Left lung (tissue), 10 donors: ENCODE data around the gene EPC2. TPM values are rescaled to one million over a fixed set of nuclear protein-coding genes. Genes with fewer than 3 reads are reported as not detected.
A peak's percentile ranks its signal among the peaks of the same experiment; 100 is the strongest.

Source experiments
- ATAC-seq: fragments of 200-7000 bp; cut with Tn5 transposase; one replicate; pipeline ENCODE4 v1.9.1; 2020; ENCODE audit warnings: moderate library complexity
- DNase-seq, 4 donors: peaks; one replicate each; pipeline ENCODE4 v3.0.0-alpha.2; 2013 to 2020
- H3K27ac ChIP-seq, 2 donors: fragments of 200-600 bp; sonication (generic) in 1 of 2; one replicate each; pipeline versions ENCODE4 v1.5.0 to v1.8.0; 2020 to 2021
- H3K27me3 ChIP-seq, 2 donors: fragments of 200-600 bp; sonication (generic) in 1 of 2; one replicate each; pipeline versions ENCODE4 v1.5.0 to v1.8.0; 2020 to 2021
- H3K36me3 ChIP-seq, 2 donors: fragments of 200-600 bp; sonication (generic) in 1 of 2; one replicate each; pipeline versions ENCODE4 v1.5.0 to v1.8.0; 2020 to 2021
- H3K4me1 ChIP-seq, 2 donors: fragments of 200-600 bp; one replicate each; pipeline ENCODE4 v1.8.0; 2021
- H3K4me3 ChIP-seq, 2 donors: fragments of 200-600 bp; sonication (generic) in 1 of 2; one replicate each; pipeline versions ENCODE4 v1.5.0 to v1.8.0; 2020 to 2021; ENCODE audit warnings: mild to moderate bottlenecking in 1 of 2
- H3K9me3 ChIP-seq, 2 donors: fragments of 200-600 bp; sonication (generic) in 1 of 2; one replicate each; pipeline versions ENCODE4 v1.5.0 to v1.8.0; 2020 to 2021
- CTCF ChIP-seq, 2 donors: fragments of 200-600 bp; sonication (generic) in 1 of 2; IDR thresholded peaks; one replicate each; pipeline versions ENCODE4 v1.5.0 to v1.8.0; 2021; ENCODE audit warnings: antibody characterized with exemption in 2 of 2
- intact Hi-C, 2 donors: fragments of 100-400 bp; cut with DNase I; formaldehyde crosslinking; loops; one replicate each; pipeline versions ENCODE4 v1.11.2 to v1.14.2; 2022
- polyA plus RNA-seq, 6 donors: library from polyadenylated mRNA; unstranded; fragments of 120-200 nt; gene quantifications; one replicate each; pipeline ENCODE4 v1.2.1, GENCODE V29; 2013; ENCODE audit not compliant: insufficient read length in 6 of 6
- total RNA-seq, 2 donors: library from RNA; stranded (reverse); fragmentation: NEBNext Ultra II Directional; extraction: Animal tissue kit (Norgen Biotek cat#: 25700); gene quantifications; one replicate each; pipeline ENCODE4 v1.2.1, GENCODE V29; 2021
- donor health status: DM: no; HTN: yes; CAD: no.
- donor health status: DM: no; HTN: no; CAD: no.

EPC2 gene
- total and polyA plus RNA-seq, 8 donors = 28.7 to 65.5 (median 60.6) TPM

GRCh38 chr2:148796735-148797512, 152.4 kb downstream of the EPC2 start:
- intact Hi-C loops = no loop called here
- DNase-seq (no peak), ATAC-seq (no peak)
- H3K36me3 ChIP-seq = no peaks in the 10 kb centered on the region
- H3K27ac ChIP-seq = no peak overlapping the region
- no peaks in the 10 kb centered on the region for H3K4me1 ChIP-seq
- TF ChIP-seq CTCF (IDR thresholded peaks at IDR 0.05) = no peak
- no peaks in the 10 kb centered on the region for H3K9me3 ChIP-seq
- no peak overlapping the region for H3K4me3 ChIP-seq
- no peaks in the 10 kb centered on the region for H3K27me3 ChIP-seq

GRCh38 chr2:148802448-148803220, 158.1 kb downstream of the EPC2 start:
- no peak for TF ChIP-seq CTCF (IDR thresholded peaks at IDR 0.05)
- ATAC-seq = no peak
- H3K27ac ChIP-seq = no peak overlapping the region
- no peaks in the 10 kb centered on the region for H3K36me3 ChIP-seq
- no peak overlapping the region for H3K4me3 ChIP-seq
- no peaks in the 10 kb centered on the region for H3K27me3 ChIP-seq
- DNase-seq = no peak
- intact Hi-C loops = no loop called here
- peaks cover 0 to 2% of the 10 kb centered on the region in 2 donors for H3K9me3 ChIP-seq
- H3K4me1 ChIP-seq = no peaks in the 10 kb centered on the region

- DNase-seq (no peak), ATAC-seq (no peak)
- peaks cover 0 to 2% of the 10 kb centered on the region in 2 donors for H3K9me3 ChIP-seq
- no peak overlapping the region for H3K27ac ChIP-seq
- no peaks in the 10 kb centered on the region for H3K36me3 ChIP-seq
- TF ChIP-seq CTCF (IDR thresholded peaks at IDR 0.05) = no peak
- peaks cover 0 to 5% of the 10 kb centered on the region in 2 donors for H3K4me1 ChIP-seq
- no peaks in the 10 kb centered on the region for H3K27me3 ChIP-seq
- intact Hi-C loops = no loop called here
- no peak overlapping the region for H3K4me3 ChIP-seq
Measured at GRCh38 chr2:148810081-148810480, 165.5 kb downstream of the EPC2 start.

GRCh38 chr2:148812306-148812705, 167.8 kb downstream of the EPC2 start:
- H3K4me1 ChIP-seq = peaks cover 0 to 5% of the 10 kb centered on the region in 2 donors
- H3K27me3 ChIP-seq = peaks cover 0 to 7% of the 10 kb centered on the region in 2 donors
- H3K36me3 ChIP-seq = no peaks in the 10 kb centered on the region
- ATAC-seq (peak; percentile 46), DNase-seq (peak in 1 of 4 donors; percentile 48)
- no peak overlapping the region for H3K27ac ChIP-seq
- intact Hi-C loops = no loop called here
- no peaks in the 10 kb centered on the region for H3K9me3 ChIP-seq
- no peak overlapping the region for H3K4me3 ChIP-seq
- TF ChIP-seq CTCF (IDR thresholded peaks at IDR 0.05) = no peak

- Histone ChIP-seq H3K4me3 (no peak overlapping the region), H3K27me3 (peaks cover 0 to 10% of the 10 kb centered on the region in 2 donors), H3K4me1 (peaks cover 0 to 5% of the 10 kb centered on the region in 2 donors), H3K27ac (no peak overlapping the region), H3K9me3 (no peaks in the 10 kb centered on the region), H3K36me3 (no peaks in the 10 kb centered on the region)
- ATAC-seq (no peak), DNase-seq (no peak)
- intact Hi-C loops = no loop called here
- TF ChIP-seq CTCF (IDR thresholded peaks at IDR 0.05) = no peak
Measured at GRCh38 chr2:148813603-148814065, 169.1 kb downstream of the EPC2 start.
